Neuronal stem cell (in vitro differentiated cells): ENCODE measurements around the gene SCGB1C1.

Experiments used
- DNase-seq: peaks from one replicate; pipeline ENCODE4 v3.0.0-alpha.2; 2013; ENCODE audit warnings: low spot score
- H2AFZ ChIP-seq: one replicate; pipeline ENCODE4 v1.6.1; 2013; ENCODE audit warnings: mild to moderate bottlenecking, low read length, inconsistent platforms
- H2AK5ac ChIP-seq: 2 replicates; pipeline ENCODE4 v1.6.1; 2013; ENCODE audit warnings: low read depth, mild to moderate bottlenecking, inconsistent platforms, low read length, moderate library complexity, mixed read lengths
- H2BK120ac ChIP-seq: 2 replicates; pipeline ENCODE4 v1.6.1; 2013; ENCODE audit warnings: low read depth, mild to moderate bottlenecking, inconsistent platforms, low read length, moderate library complexity, mixed read lengths
- H2BK12ac ChIP-seq: one replicate; pipeline ENCODE4 v1.6.1; 2013; ENCODE audit warnings: low read length, inconsistent platforms
- H2BK15ac ChIP-seq: 2 replicates; pipeline ENCODE4 v1.6.1; 2013; ENCODE audit warnings: mild to moderate bottlenecking, low read length, inconsistent platforms, mixed read lengths
- H2BK5ac ChIP-seq: one replicate; pipeline ENCODE4 v1.6.1; 2013; ENCODE audit warnings: inconsistent platforms, mild to moderate bottlenecking, low read length, moderate library complexity
- H3K14ac ChIP-seq: one replicate; pipeline ENCODE4 v1.6.1; 2013; ENCODE audit warnings: low read length, inconsistent platforms
- H3K18ac ChIP-seq: 2 replicates; pipeline ENCODE4 v1.6.1; 2013; ENCODE audit warnings: low read length, inconsistent platforms
- H3K23ac ChIP-seq: 2 replicates; pipeline ENCODE4 v1.6.1; 2013; ENCODE audit warnings: low read depth, mild to moderate bottlenecking, mixed read lengths, low read length, inconsistent platforms; ENCODE audit not compliant: poor library complexity
- H3K27ac ChIP-seq: replicated peaks from 3 replicates; pipeline ENCODE4 v1.5.1; 2013; ENCODE audit warnings: low read length, inconsistent platforms
- H3K27me3 ChIP-seq, 3 experiments: 2 replicates each; pipeline ENCODE4 v1.6.1; 2013; ENCODE audit warnings: low read length in 3 of 3, mild to moderate bottlenecking in 2 of 3, inconsistent platforms in 1 of 3, low read depth in 1 of 3, mixed read lengths in 1 of 3, moderate library complexity in 1 of 3; ENCODE audit not compliant: control insufficient read depth in 3 of 3, insufficient read depth in 3 of 3
- H3K36me3 ChIP-seq, 2 donors: replicated peaks in 1 of 2; 2 replicates each; pipeline ENCODE4 v1.6.1; 2013; ENCODE audit warnings: low read length in 2 of 2; ENCODE audit not compliant: control insufficient read depth in 2 of 2, insufficient read depth in 2 of 2
- H3K4ac ChIP-seq: 2 replicates; pipeline ENCODE4 v1.6.1; 2013; ENCODE audit warnings: inconsistent platforms, mild to moderate bottlenecking, low read length, moderate library complexity
- H3K4me1 ChIP-seq, 2 donors: 1 replicate in 1 of 2; 2 replicates in 1 of 2; pipeline ENCODE4 v1.6.1; 2013; ENCODE audit warnings: low read length in 2 of 2, low read depth in 1 of 2; ENCODE audit not compliant: control insufficient read depth in 2 of 2, insufficient read depth in 1 of 2
- H3K4me2 ChIP-seq: one replicate; pipeline ENCODE4 v1.6.1; 2013; ENCODE audit warnings: mild to moderate bottlenecking, low read length, inconsistent platforms; ENCODE audit not compliant: insufficient read depth, poor library complexity, severe bottlenecking
- H3K4me3 ChIP-seq, 2 donors: 2 replicates each; pipeline ENCODE4 v1.5.1; 2013; ENCODE audit warnings: low read length in 2 of 2, mild to moderate bottlenecking in 2 of 2, inconsistent platforms in 1 of 2, moderate library complexity in 1 of 2
- H3K79me1 ChIP-seq: one replicate; pipeline ENCODE4 v1.6.1; 2013; ENCODE audit warnings: low read depth, mild to moderate bottlenecking, inconsistent platforms, low read length, moderate library complexity
- H3K9ac ChIP-seq: one replicate; pipeline ENCODE4 v1.6.1; 2013; ENCODE audit warnings: mild to moderate bottlenecking, low read depth, low read length, inconsistent platforms; ENCODE audit not compliant: poor library complexity
- H3K9me3 ChIP-seq, 2 donors: replicated peaks in 1 of 2; 2 replicates each; pipeline versions ENCODE3 to v1.6.1; 2013; ENCODE audit warnings: low read length in 2 of 2, mild to moderate bottlenecking in 2 of 2, inconsistent platforms in 1 of 2, low read depth in 1 of 2, mixed read lengths in 1 of 2, moderate library complexity in 1 of 2; ENCODE audit not compliant: control insufficient read depth in 2 of 2, insufficient read depth in 1 of 2
- H4K8ac ChIP-seq: one replicate; pipeline ENCODE4 v1.6.1; 2013; ENCODE audit warnings: low read depth, mild to moderate bottlenecking, inconsistent platforms, low read length, moderate library complexity
- H4K91ac ChIP-seq: one replicate; pipeline ENCODE4 v1.6.1; 2013; ENCODE audit warnings: low read length, low read depth, mild to moderate bottlenecking, inconsistent platforms; ENCODE audit not compliant: poor library complexity
- WGBS, 2 donors: extraction: QIAGEN DNeasy Blood & Tissue Kit; methylation state at CpG; one replicate each; pipeline ENCODE4 v1.1.7; 2013; ENCODE audit warnings: missing lambda C conversion rate in 2 of 2, mixed read lengths in 1 of 2; ENCODE audit not compliant: insufficient read length in 2 of 2, insufficient replicate concordance in 1 of 2; ENCODE audit errors: extremely low coverage in 2 of 2; 5-methylcytosine and 5-hydroxymethylcytosine counted together

The SCGB1C1 gene

DNA sequence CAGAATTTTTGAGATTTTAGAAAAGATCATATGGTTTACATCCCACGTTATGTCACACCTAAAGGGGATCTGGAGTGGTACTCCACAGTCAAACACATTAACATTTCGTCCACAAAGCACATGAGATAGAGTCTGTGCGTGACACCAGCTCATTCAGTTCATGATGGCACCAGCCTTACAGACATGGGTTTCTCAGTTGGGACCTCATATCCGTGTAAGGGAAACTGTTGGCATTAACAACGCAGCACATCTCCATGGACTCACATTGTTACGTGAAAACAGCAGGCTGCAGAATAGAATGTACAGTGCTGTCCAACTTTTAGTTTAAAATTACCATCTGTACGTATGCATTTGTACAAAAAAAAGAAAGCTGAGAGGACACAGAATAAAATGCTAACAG, 28.7 kb downstream of the SCGB1C1 start:
- Histone ChIP-seq H3K9ac (no peak overlapping the region), H3K36me3 (peaks cover 14 to 46% of the 10 kb centered on the region in 2 donors), H3K14ac (no peak overlapping the region), H2BK12ac (no peak overlapping the region), H3K18ac (no peak overlapping the region), H3K79me1 (peaks cover 6% of the 10 kb centered on the region), H3K27ac (no peak overlapping the region), H4K8ac (no peak overlapping the region), H3K27me3 (no peaks in the 10 kb centered on the region), H3K4me2 (no peak overlapping the region), H3K4ac (no peak overlapping the region), H3K9me3 (peaks cover 0 to 2% of the 10 kb centered on the region in 2 donors), H2AFZ (no peak overlapping the region), H3K4me3 (no peak overlapping the region), H3K23ac (no peak overlapping the region), H2BK5ac (no peak overlapping the region), H3K4me1 (no peaks in the 10 kb centered on the region), H2AK5ac (no peak overlapping the region), H2BK120ac (no peak overlapping the region), H2BK15ac (no peak overlapping the region), H4K91ac (no peak overlapping the region)
- no CpG with 5 or more reads among the region's 7 CpGs for WGBS, 2 donors
- no peak for DNase-seq

GRCh38 chr11:221998-222789, 29.3 kb downstream of the SCGB1C1 start:
- no peak overlapping the region for H2BK12ac ChIP-seq

DNA sequence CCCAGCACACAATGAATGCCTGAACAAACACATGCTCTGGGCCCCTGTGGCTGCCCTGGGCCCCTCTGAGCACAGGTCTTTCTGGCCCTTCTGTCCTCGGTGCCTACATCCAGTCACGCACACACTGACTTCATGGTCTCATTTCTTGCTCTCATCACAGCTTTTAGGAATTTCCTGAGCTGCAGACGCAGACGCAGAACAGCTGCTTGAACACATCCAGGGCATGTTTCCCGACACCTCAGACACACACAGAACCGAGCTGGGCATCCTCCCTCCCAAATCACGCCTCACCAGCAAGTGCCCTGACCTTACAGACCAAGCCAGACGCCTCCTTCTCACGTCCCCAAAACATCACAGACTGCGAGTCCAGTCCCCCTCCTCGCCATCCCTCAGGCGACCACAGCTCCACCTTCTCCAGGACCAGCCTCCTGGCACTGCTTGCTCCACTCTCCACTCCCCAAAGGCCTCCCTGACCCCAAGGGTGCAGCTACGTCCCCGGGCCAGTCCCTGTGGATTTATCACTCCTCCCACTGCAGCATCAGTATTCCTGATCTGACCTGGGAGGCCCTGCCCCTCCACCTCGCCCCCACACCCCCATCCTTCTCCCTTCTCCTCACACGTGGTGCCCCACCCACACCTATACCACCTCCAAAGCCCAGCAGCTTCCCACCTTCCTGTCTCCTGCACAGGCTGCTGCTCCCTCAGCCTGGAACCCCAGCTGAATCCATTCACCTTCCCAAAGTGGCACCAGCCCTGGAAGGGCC, 30.3 kb downstream of the SCGB1C1 start:
- no peak overlapping the region for H2AK5ac ChIP-seq
- no peak overlapping the region for H2BK15ac ChIP-seq
- H2BK12ac ChIP-seq, result no peak overlapping the region
- H3K9ac ChIP-seq, result no peak overlapping the region
- H3K79me1 ChIP-seq, result peaks cover 6% of the 10 kb centered on the region
- peak overlapping the region; percentile 59 for H3K23ac ChIP-seq
- no peak overlapping the region for H2BK120ac ChIP-seq
- no peaks in the 10 kb centered on the region for H3K4me1 ChIP-seq
- H2AFZ ChIP-seq, result no peak overlapping the region
- H3K27me3 ChIP-seq, result no peaks in the 10 kb centered on the region
- H3K4me3 ChIP-seq, result no peak overlapping the region
- no CpG with 5 or more reads among the region's 16 CpGs for WGBS, 2 donors
- no peak overlapping the region for H3K27ac ChIP-seq
- H2BK5ac ChIP-seq, result no peak overlapping the region
- no peak for DNase-seq
- peak overlapping the region; percentile 82 for H4K8ac ChIP-seq
- H3K4ac ChIP-seq, result no peak overlapping the region
- no peak overlapping the region for H3K18ac ChIP-seq
- H3K9me3 ChIP-seq, result peaks cover 0 to 2% of the 10 kb centered on the region in 2 donors
- H4K91ac ChIP-seq, result no peak overlapping the region
- H3K4me2 ChIP-seq, result no peak overlapping the region
- H3K36me3 ChIP-seq, result peaks cover 10 to 36% of the 10 kb centered on the region in 2 donors
- no peak overlapping the region for H3K14ac ChIP-seq

More at GRCh38 chr11:221998-222789, 29.3 kb downstream of the SCGB1C1 start:
- Histone ChIP-seq H3K4me1 (no peaks in the 10 kb centered on the region), H3K4me3 (no peak overlapping the region), H3K79me1 (peaks cover 6% of the 10 kb centered on the region), H2AK5ac (no peak overlapping the region), H3K27ac (no peak overlapping the region), H2AFZ (no peak overlapping the region), H3K23ac (peak overlapping the region; percentile 59), H4K91ac (no peak overlapping the region), H3K9me3 (peaks cover 0 to 2% of the 10 kb centered on the region in 2 donors), H3K36me3 (peaks cover 12 to 43% of the 10 kb centered on the region in 2 donors), H3K18ac (no peak overlapping the region), H3K4ac (no peak overlapping the region), H3K14ac (no peak overlapping the region), H3K4me2 (no peak overlapping the region), H2BK5ac (no peak overlapping the region), H3K27me3 (no peaks in the 10 kb centered on the region), H2BK120ac (no peak overlapping the region), H2BK15ac (no peak overlapping the region), H3K9ac (peak overlapping the region; percentile 12), H4K8ac (no peak overlapping the region)
- DNase-seq, result no peak
- no CpG with 5 or more reads among the region's 14 CpGs for WGBS, 2 donors

DNA sequence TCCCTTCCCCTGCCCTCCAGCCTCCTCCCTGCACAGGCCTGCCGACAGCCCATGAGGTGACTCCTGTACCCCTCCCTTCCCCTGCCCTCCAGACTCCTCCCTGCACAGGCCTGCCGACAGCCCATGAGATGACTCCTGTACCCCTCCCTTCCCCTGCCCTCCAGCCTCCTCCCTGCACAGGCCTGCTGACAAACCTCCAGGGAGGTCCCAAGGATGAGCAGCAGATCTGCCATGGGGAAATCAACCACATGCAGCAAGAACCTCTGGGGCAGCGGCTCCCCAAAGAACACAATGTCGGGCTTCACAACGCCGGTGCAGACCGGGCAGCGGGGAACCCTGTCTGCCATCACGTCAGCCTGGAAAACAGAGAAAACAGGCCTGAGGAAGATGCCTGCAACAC, 31.0 kb downstream of the SCGB1C1 start:
- no peak overlapping the region for H3K23ac ChIP-seq
- no peak for DNase-seq
- no peaks in the 10 kb centered on the region for H3K27me3 ChIP-seq
- H2AK5ac ChIP-seq, result no peak overlapping the region
- H4K91ac ChIP-seq, result no peak overlapping the region
- no CpG with 5 or more reads among the region's 9 CpGs for WGBS, 2 donors
- peaks cover 0 to 2% of the 10 kb centered on the region in 2 donors for H3K9me3 ChIP-seq
- H3K79me1 ChIP-seq, result peaks cover 7% of the 10 kb centered on the region
- no peaks in the 10 kb centered on the region for H3K4me1 ChIP-seq
- no peak overlapping the region for H2BK15ac ChIP-seq
- H3K18ac ChIP-seq, result no peak overlapping the region
- H4K8ac ChIP-seq, result no peak overlapping the region
- no peak overlapping the region for H3K4me3 ChIP-seq
- no peak overlapping the region for H2BK5ac ChIP-seq
- H2AFZ ChIP-seq, result no peak overlapping the region
- H3K4ac ChIP-seq, result no peak overlapping the region
- peaks cover 10 to 37% of the 10 kb centered on the region in 2 donors for H3K36me3 ChIP-seq
- H3K27ac ChIP-seq, result no peak overlapping the region
- H3K14ac ChIP-seq, result no peak overlapping the region
- H3K9ac ChIP-seq, result no peak overlapping the region
- H2BK12ac ChIP-seq, result no peak overlapping the region
- H3K4me2 ChIP-seq, result no peak overlapping the region
- no peak overlapping the region for H2BK120ac ChIP-seq
